Neuron (in vitro differentiated cells): ENCODE data around the gene PKM.
"Not testable (repeated sequence)": the region's sequence is repeated elsewhere in the genome, so short reads cannot be mapped to it uniquely, and the experiment has no call there.

Experiments
- H2AFZ ChIP-seq: one replicate; pipeline ENCODE4 v1.6.1; 2013; ENCODE audit warnings: low read depth, mild to moderate bottlenecking, inconsistent platforms, low read length, moderate library complexity
- H3K27me3 ChIP-seq: one replicate; pipeline ENCODE4 v1.6.1; 2013; ENCODE audit warnings: low read length; ENCODE audit not compliant: insufficient read depth
- H3K36me3 ChIP-seq: one replicate; pipeline ENCODE4 v1.6.1; 2013; ENCODE audit warnings: low read length; ENCODE audit not compliant: insufficient read depth
- H3K4me1 ChIP-seq: one replicate; pipeline ENCODE4 v1.6.1; 2013; ENCODE audit warnings: low read length; ENCODE audit not compliant: insufficient read depth
- H3K4me3 ChIP-seq: 2 replicates; pipeline ENCODE4 v1.5.1; 2013; ENCODE audit warnings: mild to moderate bottlenecking, low read length, moderate library complexity
- H3K9me3 ChIP-seq: one replicate; pipeline ENCODE4 v1.6.1; 2013; ENCODE audit warnings: low read length

The PKM gene

DNA sequence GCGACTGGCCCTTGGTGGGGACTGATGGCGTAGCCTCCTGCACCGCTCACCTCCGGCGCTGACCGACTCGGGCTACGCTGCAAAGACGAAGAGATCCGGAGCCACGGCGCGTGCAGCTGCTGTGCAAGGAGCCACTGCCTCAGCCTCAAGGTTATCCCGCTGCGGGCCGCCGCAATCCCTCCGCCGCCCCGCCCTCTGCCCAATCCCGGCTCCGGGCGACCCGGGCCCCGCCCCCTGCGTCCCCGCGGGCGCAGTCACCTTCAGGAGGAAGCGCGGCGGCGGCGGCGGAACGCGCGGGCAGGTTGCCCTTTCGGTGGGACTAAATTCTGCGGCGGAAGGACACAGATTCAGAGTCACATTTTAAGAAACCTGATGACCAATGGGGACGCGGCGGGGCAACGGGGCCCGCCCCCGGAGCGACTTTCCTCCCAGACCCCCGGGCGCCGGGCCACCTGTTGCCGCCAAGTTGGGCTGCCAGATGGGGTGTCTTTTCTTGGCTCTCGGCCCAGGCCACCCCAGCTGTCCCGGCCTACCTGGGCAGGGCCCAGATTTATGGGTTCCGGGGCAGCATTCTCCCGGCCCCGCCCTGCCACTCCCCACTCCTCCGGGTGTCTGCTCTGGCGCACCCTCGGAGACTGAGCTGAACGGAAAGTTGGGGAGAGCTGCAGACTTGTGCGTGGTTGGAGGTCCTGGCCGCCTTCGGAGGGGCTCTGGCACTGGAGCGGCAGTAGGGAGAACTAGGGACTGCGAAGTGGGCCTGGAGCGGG, at the start of gene PKM:
Gene PKM (minus strand): TSS at position 125 of the 767 bp plus-strand sequence. CDS start 12,093 bp downstream, outside the sequence.
- H2AFZ ChIP-seq: peak within 1 kb of the TSS; percentile 85
- no peaks in the 10 kb centered on the region for H3K9me3 ChIP-seq
- H3K36me3 ChIP-seq: no peaks in the 10 kb centered on the region
- H3K4me3 ChIP-seq: peak within 1 kb of the TSS; percentile 98
- no peaks in the 10 kb centered on the region for H3K27me3 ChIP-seq
- H3K4me1 ChIP-seq: peaks cover 35% of the 10 kb centered on the region

DNA sequence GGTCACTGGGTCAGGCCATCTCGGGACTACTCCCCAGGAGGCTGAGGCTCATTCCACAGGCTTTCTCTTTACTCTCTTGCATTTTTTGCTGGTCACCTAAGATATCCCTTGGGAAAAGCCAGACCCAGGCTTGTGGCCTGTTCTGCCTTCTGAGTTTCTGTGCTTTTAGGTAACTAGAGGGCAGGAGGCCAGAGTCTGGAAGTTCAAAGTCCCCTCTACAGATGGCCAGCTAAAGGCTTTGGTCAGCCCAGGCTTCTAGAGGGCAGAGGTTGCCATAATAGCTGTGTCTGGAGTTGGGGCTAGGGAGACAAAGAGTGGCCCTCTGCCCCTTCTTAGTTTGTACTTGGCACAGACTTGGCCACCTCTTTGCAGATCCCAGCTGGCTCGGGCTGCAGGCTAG, 49.8 kb upstream of the PKM start:
- Histone ChIP-seq H3K27me3 (no peaks in the 10 kb centered on the region), H2AFZ (no peak overlapping the region), H3K36me3 (no peaks in the 10 kb centered on the region), H3K9me3 (no peaks in the 10 kb centered on the region), H3K4me3 (no peak overlapping the region), H3K4me1 (no peaks in the 10 kb centered on the region)

DNA sequence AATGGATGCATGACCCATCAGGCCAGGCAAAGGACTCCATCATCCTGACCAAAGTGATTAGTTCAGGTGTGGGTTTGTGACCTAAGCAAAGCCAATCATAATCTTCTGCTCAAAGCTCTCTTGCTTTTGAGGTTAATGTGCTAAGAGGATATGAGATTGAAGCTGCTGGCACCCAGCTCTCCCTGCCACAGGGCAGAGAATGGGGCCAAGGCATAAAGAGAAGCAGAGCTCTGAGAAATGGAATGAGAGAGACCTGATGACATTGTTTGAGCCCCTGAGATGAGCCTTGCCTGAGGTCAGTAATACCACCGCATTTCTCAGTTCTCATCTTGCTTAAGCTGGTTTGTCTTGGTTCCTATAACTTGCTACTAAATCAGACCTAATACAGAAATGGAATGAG, 47.7 kb upstream of the PKM start:
- no peaks in the 10 kb centered on the region for H3K27me3 ChIP-seq

DNA sequence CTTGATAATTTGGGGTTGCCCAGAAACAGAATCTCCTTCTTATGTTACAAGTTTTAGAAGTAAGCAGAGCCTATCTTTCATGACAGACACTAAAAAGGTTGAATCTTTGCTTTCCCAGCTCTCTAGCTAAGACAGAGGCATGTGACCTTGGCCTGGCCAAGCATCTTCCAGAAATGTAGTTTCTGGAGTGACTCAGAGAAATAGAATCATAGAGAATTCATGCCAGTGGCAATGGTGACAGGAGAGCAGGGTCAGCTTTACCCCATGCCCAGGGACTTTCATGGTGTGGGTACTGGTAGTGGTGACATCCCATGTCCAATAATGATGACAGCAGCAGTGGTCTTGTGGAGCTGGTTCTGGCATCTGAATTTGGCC, 45.3 kb upstream of the PKM start:
- no peaks in the 10 kb centered on the region for H3K9me3 ChIP-seq
- no peak overlapping the region for H2AFZ ChIP-seq
- H3K36me3 ChIP-seq: no peaks in the 10 kb centered on the region
- H3K4me3 ChIP-seq: no peak overlapping the region
- H3K27me3 ChIP-seq: no peaks in the 10 kb centered on the region
- peaks cover 10% of the 10 kb centered on the region for H3K4me1 ChIP-seq

More for the DNA sequence above, 47.7 kb upstream of the PKM start:
- Histone ChIP-seq H3K36me3 (no peaks in the 10 kb centered on the region), H2AFZ (no peak overlapping the region), H3K4me1 (no peaks in the 10 kb centered on the region), H3K9me3 (no peaks in the 10 kb centered on the region), H3K4me3 (no peak overlapping the region)

DNA sequence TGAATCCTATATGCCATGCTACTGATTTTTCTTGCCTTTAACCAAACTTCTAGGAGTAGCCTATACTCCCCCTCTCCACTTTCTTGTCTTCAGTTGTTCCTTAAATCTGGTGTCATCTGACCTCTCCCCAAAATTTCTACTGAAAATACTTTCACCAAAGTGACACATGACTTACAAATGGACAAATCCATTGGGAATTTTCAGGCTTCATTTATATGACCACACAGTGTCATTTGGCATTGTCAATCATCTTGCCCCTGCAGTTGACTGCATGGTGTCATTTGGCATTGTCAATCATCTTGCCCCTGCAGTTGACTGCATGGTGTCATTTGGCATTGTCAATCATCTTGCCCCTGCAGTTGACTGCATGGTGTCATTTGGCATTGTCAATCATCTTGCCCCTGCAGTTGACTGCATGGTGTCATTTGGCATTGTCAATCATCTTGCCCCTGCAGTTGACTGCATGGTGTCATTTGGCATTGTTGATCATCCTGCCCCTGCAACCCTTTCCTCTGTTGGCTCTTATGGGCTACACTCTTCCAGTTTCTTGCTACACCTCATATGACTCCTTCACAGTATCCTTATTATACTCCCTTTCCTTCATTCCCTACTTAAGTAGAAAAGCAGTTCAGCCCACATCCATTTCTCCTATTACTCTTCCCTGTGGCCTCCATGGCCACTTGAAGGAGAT, 44.8 kb upstream of the PKM start:
- not testable (repeated sequence) for H3K36me3 ChIP-seq, H3K4me3 ChIP-seq, H2AFZ ChIP-seq, H3K27me3 ChIP-seq, H3K9me3 ChIP-seq
- H3K4me1 ChIP-seq: peaks cover 16% of the 10 kb centered on the region

DNA sequence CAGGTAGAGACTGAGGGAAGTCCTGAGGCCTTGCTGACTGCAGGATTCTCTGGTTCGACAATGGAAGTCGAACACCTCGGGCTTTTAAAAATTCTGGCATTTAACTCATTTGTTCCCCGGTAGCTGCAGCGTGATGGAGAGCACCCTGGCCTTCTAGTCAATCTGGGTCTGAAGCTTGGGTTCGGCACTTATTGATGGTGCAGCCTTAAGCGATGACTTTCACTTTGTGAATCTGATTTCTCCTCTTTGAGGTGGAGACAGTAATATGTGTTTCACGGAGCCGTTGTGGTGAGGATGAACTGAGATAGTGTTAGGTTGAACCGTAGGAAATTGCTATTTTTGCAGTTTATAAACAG, 42.0 kb upstream of the PKM start:
- no peaks in the 10 kb centered on the region for H3K9me3 ChIP-seq
- H3K36me3 ChIP-seq: peaks cover 18% of the 10 kb centered on the region
- no peaks in the 10 kb centered on the region for H3K27me3 ChIP-seq
- H2AFZ ChIP-seq: peak overlapping the region; percentile 68
- H3K4me1 ChIP-seq: peaks cover 17% of the 10 kb centered on the region
- peak overlapping the region; percentile 85 for H3K4me3 ChIP-seq

DNA sequence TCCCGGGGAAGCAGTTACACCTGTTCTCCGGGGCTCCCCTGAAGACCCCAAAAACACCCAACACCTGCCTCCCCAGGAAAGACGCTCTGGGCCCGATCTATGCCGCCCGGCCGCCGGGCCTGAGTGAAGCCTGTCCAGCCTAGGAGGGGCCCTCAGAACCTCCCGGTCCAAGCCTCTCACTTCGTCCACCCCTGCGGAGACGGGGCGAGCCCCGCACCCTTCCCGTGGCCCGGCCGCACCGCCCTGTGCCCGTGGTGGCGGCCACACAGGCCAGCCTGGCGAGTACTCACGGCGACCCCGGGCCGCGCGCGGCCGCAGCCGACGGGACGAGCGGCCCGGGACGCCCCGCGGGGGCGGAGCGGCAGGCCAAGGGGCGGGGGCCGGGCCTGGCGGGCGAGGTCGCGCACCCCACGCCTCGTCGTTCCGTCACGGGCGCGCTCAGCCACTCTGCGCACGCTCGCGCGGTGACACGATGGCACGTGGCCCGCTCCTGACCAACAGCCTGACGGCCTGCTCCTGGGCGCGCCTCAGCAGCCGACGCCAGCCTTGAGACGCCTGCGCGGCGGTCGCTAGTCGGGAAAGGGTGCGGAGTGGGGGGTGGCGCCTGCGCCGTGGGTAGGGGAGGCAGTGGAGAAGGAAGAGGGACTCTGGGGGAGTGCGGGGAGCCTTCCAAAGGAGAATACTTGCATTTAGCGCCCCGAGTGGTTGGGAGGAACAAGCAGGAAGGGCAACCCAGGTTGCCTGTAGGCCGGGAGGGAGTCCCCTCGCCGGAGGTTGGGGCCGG, 41.4 kb upstream of the PKM start, which contains the start of gene PARP6:
Gene PARP6 (minus strand): TSS at position 342 of the 784 bp plus-strand sequence. CDS start 5,077 bp downstream, outside the sequence.
- peaks cover 17% of the 10 kb centered on the region for H3K4me1 ChIP-seq
- H3K36me3 ChIP-seq: peaks cover 22% of the 10 kb centered on the region
- H3K9me3 ChIP-seq: no peaks in the 10 kb centered on the region
- H2AFZ ChIP-seq: peak within 1 kb of the TSS; percentile 68
- peak within 1 kb of the TSS; percentile 85 for H3K4me3 ChIP-seq
- H3K27me3 ChIP-seq: no peaks in the 10 kb centered on the region

DNA sequence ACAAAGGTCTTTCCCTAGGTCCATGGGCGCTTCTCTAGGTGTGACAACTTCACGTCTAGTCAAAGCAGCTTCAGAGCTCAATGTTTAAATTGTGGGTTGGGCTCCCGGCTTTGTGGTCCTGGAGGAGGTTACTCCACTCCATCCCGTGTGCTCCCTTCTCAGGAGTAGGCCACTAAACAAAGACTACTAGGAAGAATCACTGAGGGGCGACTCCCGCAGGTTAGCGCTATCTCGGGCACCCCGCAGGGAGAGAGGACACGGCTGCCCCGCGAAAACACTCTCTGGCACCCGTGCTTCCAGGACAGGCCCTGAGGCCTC, 40.9 kb upstream of the PKM start:
- Histone ChIP-seq H3K4me3 (peak overlapping the region; percentile 85), H3K36me3 (peaks cover 27% of the 10 kb centered on the region), H3K9me3 (no peaks in the 10 kb centered on the region), H3K4me1 (peaks cover 17% of the 10 kb centered on the region), H2AFZ (peak overlapping the region; percentile 32), H3K27me3 (no peaks in the 10 kb centered on the region)

DNA sequence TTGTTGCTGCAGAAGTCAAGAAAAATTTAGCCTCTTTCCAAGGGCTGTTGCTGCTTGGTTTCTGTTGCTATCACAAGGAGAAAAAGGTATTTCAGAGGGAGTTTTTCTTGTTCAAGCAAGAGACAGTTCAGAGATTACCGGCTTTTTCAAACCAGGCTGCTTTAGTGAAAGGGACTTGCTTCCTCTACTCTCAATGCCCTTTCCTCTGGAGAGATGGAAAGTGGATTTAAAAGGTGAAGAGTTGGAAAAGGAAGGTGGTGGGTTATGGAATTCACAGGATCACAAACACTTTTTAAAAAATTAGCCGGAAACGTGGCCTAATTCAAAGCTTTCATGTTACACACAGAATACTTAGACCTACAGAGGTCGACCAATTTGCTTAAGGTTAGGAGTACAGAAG, 40.2 kb upstream of the PKM start:
- Histone ChIP-seq H2AFZ (no peak overlapping the region), H3K36me3 (peaks cover 34% of the 10 kb centered on the region), H3K4me3 (peak overlapping the region; percentile 85), H3K27me3 (no peaks in the 10 kb centered on the region), H3K9me3 (no peaks in the 10 kb centered on the region), H3K4me1 (peaks cover 17% of the 10 kb centered on the region)

DNA sequence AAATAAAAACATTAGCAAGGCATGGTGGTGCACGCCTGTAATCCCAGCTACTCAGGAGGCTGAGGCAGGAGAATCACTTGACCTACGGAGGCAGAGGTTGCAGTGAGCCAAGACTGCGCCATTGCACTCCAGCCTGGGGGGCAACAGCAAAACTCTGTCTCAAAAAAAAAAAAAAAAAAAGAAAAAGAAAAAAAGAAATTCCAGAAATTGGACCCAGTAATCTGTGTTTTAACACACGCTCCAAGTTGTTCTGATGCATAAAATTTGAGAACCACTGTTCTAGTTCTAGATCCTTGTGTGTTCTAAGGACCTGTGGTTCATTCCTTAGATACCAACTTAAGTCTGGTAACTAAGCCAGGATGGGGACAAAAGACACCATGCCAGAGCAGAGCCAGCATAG, 38.7 kb upstream of the PKM start:
- Histone ChIP-seq H3K4me3 (no peak overlapping the region), H3K4me1 (peaks cover 17% of the 10 kb centered on the region), H3K9me3 (no peaks in the 10 kb centered on the region), H2AFZ (no peak overlapping the region), H3K27me3 (no peaks in the 10 kb centered on the region), H3K36me3 (peaks cover 48% of the 10 kb centered on the region)

DNA sequence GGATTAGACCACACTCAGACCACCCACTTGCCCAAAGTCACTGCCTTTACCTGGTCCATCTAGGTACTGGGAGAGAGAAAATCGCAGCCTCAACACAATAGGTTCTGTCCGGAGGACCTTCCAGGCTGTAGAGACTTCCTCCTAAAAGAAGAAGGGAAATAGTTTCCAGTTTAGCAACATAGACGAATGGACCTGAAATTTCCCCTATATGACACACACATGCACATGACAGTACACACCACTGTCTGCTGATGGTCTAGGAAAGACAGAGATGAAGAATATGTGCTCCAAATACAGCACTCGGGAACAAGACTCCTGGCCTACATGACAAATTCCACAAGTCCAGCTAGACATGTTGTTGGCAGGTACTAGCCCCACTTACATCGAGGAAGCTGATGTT, 34.0 kb upstream of the PKM start:
- Histone ChIP-seq H2AFZ (no peak overlapping the region), H3K9me3 (no peaks in the 10 kb centered on the region), H3K36me3 (peaks cover 82% of the 10 kb centered on the region), H3K4me3 (no peak overlapping the region), H3K27me3 (no peaks in the 10 kb centered on the region), H3K4me1 (no peaks in the 10 kb centered on the region)

DNA sequence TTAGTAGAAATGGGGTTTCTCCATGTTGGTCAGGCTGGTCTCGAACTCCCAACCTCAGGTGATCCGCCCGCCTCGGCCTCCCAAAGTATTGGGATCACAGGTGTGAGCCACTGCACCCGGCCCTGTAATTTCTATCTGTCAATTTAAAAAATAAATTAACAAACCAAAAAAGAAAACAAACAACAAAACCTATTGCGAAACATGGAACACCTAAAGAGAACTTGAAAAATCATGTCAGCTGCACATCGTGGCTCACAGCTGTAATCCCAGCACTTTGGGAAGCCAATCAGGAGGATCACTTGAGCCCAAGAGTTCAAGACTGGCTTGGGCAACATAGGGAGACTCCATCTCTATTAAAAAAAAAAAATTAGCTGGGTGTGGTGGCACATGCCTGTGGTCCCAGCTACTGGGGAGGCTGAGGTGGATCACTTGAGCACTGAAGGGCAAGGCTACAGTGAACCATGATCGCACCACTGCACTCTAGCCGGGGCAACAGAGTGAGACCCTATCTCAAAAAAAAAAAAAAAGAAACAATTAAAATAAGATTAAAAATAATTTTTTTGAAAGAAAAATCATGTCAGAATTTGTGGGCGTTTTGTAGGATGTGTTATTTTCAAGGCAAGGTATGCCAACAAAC, 21.8 kb upstream of the PKM start:
- Histone ChIP-seq H3K36me3 (peaks cover 87% of the 10 kb centered on the region), H2AFZ (no peak overlapping the region), H3K4me3 (no peak overlapping the region), H3K9me3 (no peaks in the 10 kb centered on the region), H3K4me1 (no peaks in the 10 kb centered on the region), H3K27me3 (no peaks in the 10 kb centered on the region)
